ENCODE results near the gene NKPD1. TPM values are rescaled to one million over a fixed set of nuclear protein-coding genes. Genes with fewer than 3 reads are reported as not detected.

Gene NKPD1
- total and polyA plus RNA-seq, 2 experiments from 2014 or later, result 2.9 to 3.3 TPM

DNA sequence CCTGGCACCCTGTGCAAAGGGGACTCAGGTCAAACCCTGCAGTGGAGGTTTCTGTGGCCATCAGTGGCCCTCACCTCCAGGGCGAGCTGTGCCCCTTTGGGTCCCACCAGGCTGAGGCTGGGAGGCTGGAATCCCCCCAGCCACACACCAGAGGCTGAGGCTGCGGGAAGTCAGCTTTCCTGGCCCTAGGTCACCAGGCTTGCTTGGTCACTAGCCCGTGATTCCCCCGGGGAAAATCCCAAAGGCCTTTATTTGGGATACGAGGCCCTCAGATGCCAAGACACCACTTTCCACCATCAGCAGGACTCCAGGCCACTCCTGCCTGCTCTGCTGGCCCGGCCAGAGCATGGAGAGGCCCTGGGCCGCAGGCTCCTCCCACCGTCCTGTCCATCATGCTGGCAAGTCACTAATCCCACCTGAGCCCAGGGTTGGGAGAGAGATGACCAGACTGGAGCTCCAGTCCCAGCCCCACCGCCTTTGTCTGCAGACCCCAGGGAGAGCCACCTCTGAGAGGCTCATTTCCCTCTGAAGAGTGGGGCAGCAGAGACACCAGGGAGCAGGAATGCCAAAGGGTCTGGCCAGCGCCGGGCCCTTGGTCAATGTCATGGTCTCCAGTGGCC lies 4.7 kb downstream of the NKPD1 start:
- Histone ChIP-seq H3K27me3 (peaks cover 32% of the 10 kb centered on the region), H3K36me3 (no peaks in the 10 kb centered on the region), H3K4me3 (no peak overlapping the region), H3K4me1 (ENCODE audit: low read depth) (no peaks in the 10 kb centered on the region), H3K9me3 (ENCODE audit: low read depth) (no peaks in the 10 kb centered on the region), H3K27ac (no peak overlapping the region)
- TF ChIP-seq, protein P1, sequence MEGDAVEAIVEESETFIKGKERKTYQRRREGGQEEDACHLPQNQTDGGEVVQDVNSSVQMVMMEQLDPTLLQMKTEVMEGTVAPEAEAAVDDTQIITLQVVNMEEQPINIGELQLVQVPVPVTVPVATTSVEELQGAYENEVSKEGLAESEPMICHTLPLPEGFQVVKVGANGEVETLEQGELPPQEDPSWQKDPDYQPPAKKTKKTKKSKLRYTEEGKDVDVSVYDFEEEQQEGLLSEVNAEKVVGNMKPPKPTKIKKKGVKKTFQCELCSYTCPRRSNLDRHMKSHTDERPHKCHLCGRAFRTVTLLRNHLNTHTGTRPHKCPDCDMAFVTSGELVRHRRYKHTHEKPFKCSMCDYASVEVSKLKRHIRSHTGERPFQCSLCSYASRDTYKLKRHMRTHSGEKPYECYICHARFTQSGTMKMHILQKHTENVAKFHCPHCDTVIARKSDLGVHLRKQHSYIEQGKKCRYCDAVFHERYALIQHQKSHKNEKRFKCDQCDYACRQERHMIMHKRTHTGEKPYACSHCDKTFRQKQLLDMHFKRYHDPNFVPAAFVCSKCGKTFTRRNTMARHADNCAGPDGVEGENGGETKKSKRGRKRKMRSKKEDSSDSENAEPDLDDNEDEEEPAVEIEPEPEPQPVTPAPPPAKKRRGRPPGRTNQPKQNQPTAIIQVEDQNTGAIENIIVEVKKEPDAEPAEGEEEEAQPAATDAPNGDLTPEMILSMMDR (IDR thresholded peaks at IDR 0.05; ENCODE audit: low read depth, low read length), result no peak
- DNase-seq (ENCODE audit: low read depth in 1 of 2, low spot score in 1 of 2), result no peak

DNA sequence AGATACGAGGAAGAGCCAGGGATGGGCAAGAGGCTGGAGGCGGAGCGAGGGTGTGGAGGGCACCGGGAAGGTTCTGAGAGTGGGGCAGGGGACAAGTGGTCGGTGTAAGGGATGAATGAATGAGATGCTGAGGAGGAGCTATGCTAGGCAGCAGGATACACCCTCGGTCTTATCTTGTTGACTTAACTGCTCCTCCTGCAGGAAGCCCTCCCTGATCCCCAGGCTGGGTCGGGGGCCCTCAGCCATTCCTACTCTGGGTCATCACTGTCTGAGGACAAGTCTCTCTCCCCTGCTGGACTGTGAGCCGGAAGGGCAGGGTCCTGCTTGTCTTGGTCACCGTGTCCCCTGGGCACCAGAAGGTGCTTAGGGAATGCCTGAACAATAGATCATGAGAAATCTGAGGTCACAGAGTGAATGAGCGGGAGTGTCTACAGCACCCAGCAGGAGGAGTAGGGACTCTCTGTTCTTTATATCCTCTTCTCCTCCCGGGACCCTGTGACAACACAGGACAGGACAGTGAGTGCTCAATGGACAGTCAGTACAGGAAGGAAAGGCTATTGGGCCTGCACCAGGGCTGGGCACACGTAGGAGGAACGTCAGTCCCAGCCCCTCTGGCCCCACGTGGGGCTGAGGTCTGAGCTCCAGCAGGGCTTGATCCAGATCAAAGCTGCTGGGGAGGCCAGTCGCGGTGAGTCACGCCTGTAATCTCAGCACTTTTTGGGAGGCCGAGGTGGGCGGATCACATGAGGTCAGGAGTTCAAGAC lies 6.5 kb downstream of the NKPD1 start:
- H3K27ac ChIP-seq, result no peak overlapping the region
- H3K4me3 ChIP-seq, result peak overlapping the region; percentile 1
- H3K27me3 ChIP-seq, result peaks cover 32% of the 10 kb centered on the region
- H3K9me3 ChIP-seq (ENCODE audit: low read depth), result no peaks in the 10 kb centered on the region
- TF ChIP-seq, protein P1 (IDR thresholded peaks at IDR 0.05; ENCODE audit: low read depth, low read length), result peak; percentile 6
- peaks cover 13% of the 10 kb centered on the region for H3K4me1 ChIP-seq (ENCODE audit: low read depth)
- no peaks in the 10 kb centered on the region for H3K36me3 ChIP-seq
- peak in 1 of 2 donors; percentile 94 for DNase-seq (ENCODE audit: low read depth in 1 of 2, low spot score in 1 of 2)

DNA sequence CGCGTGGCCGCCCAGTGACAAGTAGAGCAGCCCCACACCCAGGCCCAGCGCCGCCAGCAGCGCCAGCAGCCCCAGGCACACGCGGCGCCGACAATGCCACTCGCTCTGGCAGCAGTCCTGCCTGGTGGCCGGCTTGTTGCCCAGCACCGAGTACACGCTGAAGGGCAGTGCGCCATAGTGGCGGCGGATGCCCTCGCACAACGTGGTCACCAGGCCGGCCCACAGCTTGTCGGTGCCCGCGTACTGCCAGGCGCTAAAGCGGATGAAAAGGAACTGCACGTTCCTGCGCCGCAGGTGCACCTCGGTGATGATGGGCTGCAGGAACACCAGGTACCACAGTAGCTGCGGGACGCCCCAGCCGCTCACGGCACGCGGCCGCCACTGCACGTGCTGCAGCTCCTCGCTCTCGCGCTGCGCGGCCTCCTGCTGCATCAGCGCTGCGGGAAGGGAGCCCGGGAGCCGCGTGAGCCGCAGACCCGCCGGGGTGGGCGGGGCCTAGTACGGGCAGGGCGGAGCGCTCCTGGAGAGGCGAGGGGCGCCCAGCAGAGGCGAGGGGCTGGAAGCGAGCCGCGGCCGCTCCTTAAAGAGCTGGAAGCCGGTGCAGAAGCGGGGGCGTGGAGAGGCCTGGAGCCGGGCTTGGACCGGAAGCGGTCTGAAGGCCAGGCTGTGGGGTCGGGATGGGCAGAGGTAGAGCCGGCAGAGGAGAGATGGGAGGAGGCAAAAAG lies 7.3 kb downstream of the NKPD1 start:
- Histone ChIP-seq H3K4me1 (ENCODE audit: low read depth) (peaks cover 15% of the 10 kb centered on the region), H3K4me3 (peak overlapping the region; percentile 1), H3K36me3 (no peaks in the 10 kb centered on the region), H3K27me3 (peaks cover 32% of the 10 kb centered on the region), H3K9me3 (ENCODE audit: low read depth) (no peaks in the 10 kb centered on the region), H3K27ac (no peak overlapping the region)
- DNase-seq (ENCODE audit: low read depth in 1 of 2, low spot score in 1 of 2), result peak; percentile 68 to 82
- TF ChIP-seq, protein P1 (IDR thresholded peaks at IDR 0.05; ENCODE audit: low read depth, low read length), result no peak

DNA sequence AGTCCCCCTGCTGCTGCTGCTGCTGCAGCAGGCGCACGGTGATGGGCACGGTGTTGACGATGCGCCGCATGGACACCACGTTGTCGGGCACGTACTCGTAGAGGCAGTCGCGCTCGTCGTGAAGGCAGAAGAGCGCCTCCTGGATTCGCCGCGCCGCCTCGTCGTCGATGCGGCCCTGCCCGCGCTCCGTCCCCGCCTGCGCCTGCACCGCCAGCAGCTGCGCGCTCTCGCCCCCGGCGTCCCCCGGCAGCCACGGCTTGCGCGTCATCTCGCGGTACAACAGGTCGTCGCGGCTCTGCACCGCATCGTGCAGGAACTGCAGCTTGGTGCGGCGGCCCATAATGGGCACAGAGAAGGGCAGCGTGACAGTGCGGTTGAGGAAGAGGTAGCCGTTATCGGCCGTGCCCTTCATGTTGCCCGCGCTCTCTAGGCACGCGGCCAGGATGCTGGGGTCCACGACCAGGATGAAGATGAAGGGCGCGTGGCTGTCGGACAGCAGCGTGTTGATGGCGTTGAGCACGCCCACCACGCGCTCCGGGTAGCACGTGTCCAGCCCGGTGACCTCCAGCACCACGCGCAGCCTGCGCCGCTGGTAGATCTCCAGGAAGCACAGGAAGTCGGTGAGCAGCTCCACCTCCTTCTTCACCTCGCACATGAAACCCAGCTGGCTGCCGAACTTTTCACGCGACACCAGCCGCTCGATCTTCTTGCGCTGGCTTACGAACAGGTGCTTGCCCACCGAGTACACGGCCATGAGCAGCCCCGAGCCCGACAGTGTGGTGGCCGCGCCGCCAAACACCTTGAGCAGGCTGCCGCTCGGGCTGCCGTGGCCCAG lies 8.1 kb downstream of the NKPD1 start:
- H3K9me3 ChIP-seq (ENCODE audit: low read depth), result no peaks in the 10 kb centered on the region
- TF ChIP-seq, protein P1 (IDR thresholded peaks at IDR 0.05; ENCODE audit: low read depth, low read length), result no peak
- no peaks in the 10 kb centered on the region for H3K36me3 ChIP-seq
- H3K27me3 ChIP-seq, result peaks cover 32% of the 10 kb centered on the region
- peaks cover 15% of the 10 kb centered on the region for H3K4me1 ChIP-seq (ENCODE audit: low read depth)
- H3K27ac ChIP-seq, result no peak overlapping the region
- peak in 1 of 2 donors; percentile 72 for DNase-seq (ENCODE audit: low read depth in 1 of 2, low spot score in 1 of 2)
- no peak overlapping the region for H3K4me3 ChIP-seq
